Stimulated activated CD8-positive, alpha-beta memory T cell treated with anti-CD3 and anti-CD28 coated beads, Interleukin-15, amount 100 ng/mL, for 4 hours (primary cell): ENCODE results near the gene RARG.
"Not testable (repeated sequence)": the region's sequence is repeated elsewhere in the genome, so short reads cannot be mapped to it uniquely, and the experiment has no call there.

Experiments used
- DNase-seq, 2 donors: peaks; one replicate each; pipeline ENCODE4 v3.0.0-alpha.2; 2020; ENCODE audit warnings: low read depth in 2 of 2

Gene RARG

GRCh38 chr12:53191096-53191884 is 40.7 kb downstream of the RARG start:
- DNase-seq, result no peak

GRCh38 chr12:53190108-53190729 is 41.8 kb downstream of the RARG start:
- no peak for DNase-seq

- no peak for DNase-seq
These were observed 44.7 kb downstream of the RARG start for GRCh38 chr12:53187145-53187899.

- DNase-seq, result no peak
These were observed 45.3 kb downstream of the RARG start for GRCh38 chr12:53186745-53187144.

GRCh38 chr12:53185582-53186153 is 46.3 kb downstream of the RARG start:
- no peak for DNase-seq

GRCh38 chr12:53184828-53185227 is 47.2 kb downstream of the RARG start:
- no peak for DNase-seq

GRCh38 chr12:53182903-53183302 is 49.1 kb downstream of the RARG start:
- DNase-seq, result no peak

GRCh38 chr12:53181935-53182334 is 50.1 kb downstream of the RARG start:
- no peak for DNase-seq

- DNase-seq, result peak in 1 of 2 donors; percentile 49
These were observed 50.9 kb downstream of the RARG start for GRCh38 chr12:53180931-53181645.

GRCh38 chr12:53180220-53180930 is 51.6 kb downstream of the RARG start, which contains the start of the genes CSAD and ZNF740:
Gene CSAD, minus strand, starts transcription at chr12:53180925. Its CDS starts 7,455 bp downstream, at chr12:53173470.
Gene ZNF740, plus strand, starts transcription at chr12:53180722. Its CDS starts 1,262 bp downstream, at chr12:53181984.
- DNase-seq, result peak; percentile 95 to 97

GRCh38 chr12:53179687-53180219 is 52.3 kb downstream of the RARG start:
- DNase-seq, result no peak

- not testable (repeated sequence) for DNase-seq
These were observed 53.2 kb downstream of the RARG start for GRCh38 chr12:53178803-53179202.

GRCh38 chr12:53177447-53177846 is 54.6 kb downstream of the RARG start:
- DNase-seq, result not testable (repeated sequence)

- no peak for DNase-seq
These were observed 55.3 kb downstream of the RARG start for GRCh38 chr12:53176750-53177149.

GRCh38 chr12:53174881-53175491 is 57.0 kb downstream of the RARG start:
- DNase-seq, result no peak

GRCh38 chr12:53173085-53173715 is 58.8 kb downstream of the RARG start:
- no peak for DNase-seq

- DNase-seq, result no peak
These were observed 59.7 kb downstream of the RARG start for GRCh38 chr12:53172352-53172751.

- no peak for DNase-seq
These were observed 60.2 kb downstream of the RARG start for GRCh38 chr12:53171725-53172329.
